Pulmonary artery endothelial cell (primary cell): ENCODE measurements around the gene GATM. TPM values are rescaled to one million over a fixed set of nuclear protein-coding genes. Genes with fewer than 3 reads are reported as not detected.

Source experiments
- total RNA-seq: library from RNA; depleted of rRNA; stranded (reverse); fragments of >200 nt; gene quantifications from 2 replicates; pipeline ENCODE4 v1.2.3, GENCODE V29; 2014

GATM gene
- total RNA-seq, 1 donor from 2014 or later: 0.53 TPM

Other genes starting within 250 kb of the GATM start
- not detected in 2 replicates for gene DUOXA1, start 248.7 kb downstream of the GATM start, total RNA-seq
- not detected in 2 replicates for gene DUOX1, start 248.6 kb downstream of the GATM start, total RNA-seq
- gene SHF, start 190.6 kb downstream of the GATM start, total RNA-seq: 1.2 and 1.9 TPM in 2 replicates
- gene SLC28A2, start 126.3 kb downstream of the GATM start, total RNA-seq: not detected in 2 replicates
- 5.7 and 7.5 TPM in 2 replicates for gene SLC30A4, start 144.2 kb upstream of the GATM start, total RNA-seq
- gene BLOC1S6, start 208.8 kb upstream of the GATM start, total RNA-seq: 58.0 and 62.2 TPM in 2 replicates